ENCODE data around the gene RBM15. TPM values are rescaled to one million over a fixed set of nuclear protein-coding genes. Genes with fewer than 3 reads are reported as not detected.

RBM15 gene
- total and polyA plus RNA-seq, 2 donors (not counting 3 experiments of a cell fraction or from before 2014, with no cell fraction given) = 8.5 to 29.5 TPM

GRCh38 chr1:110300412-110301085, 38.6 kb upstream of the RBM15 start:
- no peaks in the 10 kb centered on the region for H3K4me1 ChIP-seq (ENCODE audit: control insufficient read depth, extremely low read depth, insufficient read depth, low read length)
- H3K27ac ChIP-seq (ENCODE audit: insufficient read depth, low read depth, low read length) = no peak overlapping the region
- H3K79me2 ChIP-seq (ENCODE audit: control insufficient read depth, insufficient read depth, low read length) = no peaks in the 10 kb centered on the region
- no peak overlapping the region for H3K4me2 ChIP-seq (ENCODE audit: insufficient read depth, low read length)
- no peak for DNase-seq (ENCODE audit: low read depth, low spot score)
- no peak for TF ChIP-seq GATA2 (IDR thresholded peaks at IDR 0.05; ENCODE audit: insufficient read depth, insufficient read length, low read depth, low read length)
- TF ChIP-seq POLR2A (IDR thresholded peaks at IDR 0.05; ENCODE audit: low read depth, low read length) = no peak
- no peak for TF ChIP-seq POLR2AphosphoS5 (IDR thresholded peaks at IDR 0.05; ENCODE audit: insufficient read depth, low read depth, low read length)
- TF ChIP-seq JUN (IDR thresholded peaks at IDR 0.05; ENCODE audit: borderline replicate concordance, insufficient read depth, insufficient read length, low read depth) = no peak
- no peak for TF ChIP-seq FOS (IDR thresholded peaks at IDR 0.05; ENCODE audit: borderline replicate concordance, insufficient read depth, low read length)
- no peak for TF ChIP-seq MAX (IDR thresholded peaks at IDR 0.05; ENCODE audit: insufficient read depth, insufficient read length)
- no peak for TF ChIP-seq MYC (IDR thresholded peaks at IDR 0.05; ENCODE audit: low read depth, low read length)
- TF ChIP-seq CTCF (IDR thresholded peaks at IDR 0.05; ENCODE audit: extremely low read depth in 1 of 2, insufficient read depth in 1 of 2, low read depth in 1 of 2, low read length in 2 of 2) = no peak
- no peak for TF ChIP-seq EZH2 (IDR thresholded peaks at IDR 0.05; ENCODE audit: borderline replicate concordance, low read depth, low read length, severe bottlenecking)
- ChIA-PET POLR2A (no interaction called here), CTCF (interaction anchor here (0.8 to 23.0 kb wide), 5 partner anchors 10 to 160 kb away, joined by 4 to 1577 read pairs (median 5); partner anchors contain the start of gene KCNC4)
- no peaks in the 10 kb centered on the region for H4K20me1 ChIP-seq (replicated peaks; ENCODE audit: control insufficient read depth, extremely low read depth, insufficient read depth, low read length)
- no peaks in the 10 kb centered on the region for H3K36me3 ChIP-seq (ENCODE audit: control insufficient read depth in 2 of 2, extremely low read depth in 1 of 2, insufficient read depth in 2 of 2, low read length in 2 of 2)
- H3K4me3 ChIP-seq (replicated peaks in 1 of 3; ENCODE audit: insufficient read depth in 1 of 3, low read depth in 1 of 3, low read length in 3 of 3) = no peak overlapping the region
- no peak for FAIRE-seq
- no TSS peak for BruUV-seq (replicated peaks)
- H3K9me1 ChIP-seq (replicated peaks; ENCODE audit: control insufficient read depth, extremely low read depth, insufficient read depth, low read length) = no peaks in the 10 kb centered on the region
- no peak overlapping the region for H2AFZ ChIP-seq (ENCODE audit: low read depth, low read length)
- H3K9ac ChIP-seq (replicated peaks; ENCODE audit: extremely low read depth, insufficient read depth, low read length) = no peak overlapping the region
- H3K9me3 ChIP-seq (replicated peaks; ENCODE audit: control insufficient read depth, insufficient read depth, low read length) = no peaks in the 10 kb centered on the region
- intact Hi-C loops (cut with micrococcal nuclease) = no loop called here
- peaks cover 23 to 30% of the 10 kb centered on the region in 2 experiments for H3K27me3 ChIP-seq (ENCODE audit: control insufficient read depth in 2 of 2, insufficient read depth in 2 of 2, low read length in 2 of 2)
- dilution Hi-C loops (cut with MboI; ENCODE audit: extremely low pct_ligation_motif_present, low sequenced_read_pairs) = no loop called here

Data from endothelial cell of umbilical vein (primary cell).